Activated CD8-positive, alpha-beta T cell treated with anti-CD3 and anti-CD28 coated beads for 36 hours (primary cell): ENCODE data around the gene UGCG. TPM values are rescaled to one million over a fixed set of nuclear protein-coding genes. Genes with fewer than 3 reads are reported as not detected.
"Not testable (repeated sequence)": the region's sequence is repeated elsewhere in the genome, so short reads cannot be mapped to it uniquely, and the experiment has no call there.

Experiments
- ATAC-seq: fragments of 200-7000 bp; cut with Tn5 transposase; one replicate; pipeline ENCODE4 v1.10.0; 2021; ENCODE audit warnings: mild to moderate bottlenecking, moderate library complexity
- CTCF ChIA-PET: fragments of 350-600 bp; sonication (Branson Sonifier 250); formaldehyde crosslinking; loops from one replicate; lab custom pipeline; 2021; ENCODE audit warnings: antibody characterized with exemption; lab: Charles Lee
- POLR2A ChIA-PET: fragments of 350-600 bp; sonication (Branson Sonifier 250); formaldehyde crosslinking; loops from one replicate; lab custom pipeline; 2021; ENCODE audit warnings: antibody characterized with exemption; lab: Charles Lee
- DNase-seq: peaks from one replicate; pipeline ENCODE4 v3.0.0-alpha.2; 2020
- H3K27ac Mint-ChIP-seq: one replicate; pipeline ENCODE4 v1.8.0; 2021; ENCODE audit warnings: mild to moderate bottlenecking, mixed read lengths
- H3K27me3 Mint-ChIP-seq: one replicate; pipeline ENCODE4 v1.8.0; 2021; ENCODE audit warnings: mixed read lengths
- H3K36me3 Mint-ChIP-seq: one replicate; pipeline ENCODE4 v1.8.0; 2021; ENCODE audit warnings: low read depth, mixed read lengths
- H3K4me1 Mint-ChIP-seq: one replicate; pipeline ENCODE4 v1.8.0; 2021; ENCODE audit warnings: low read depth, mixed read lengths
- H3K4me3 Mint-ChIP-seq: one replicate; pipeline ENCODE4 v1.8.0; 2021; ENCODE audit warnings: mild to moderate bottlenecking, moderate library complexity, mixed read lengths
- H3K9me3 Mint-ChIP-seq: one replicate; pipeline ENCODE4 v1.8.0; 2021; ENCODE audit warnings: mixed read lengths
- CTCF ChIP-seq: fragments of 200-600 bp; IDR thresholded peaks from one replicate; pipeline ENCODE4 v1.8.0; 2022; ENCODE audit warnings: antibody characterized with exemption, mild to moderate bottlenecking
- intact Hi-C: fragments of 100-400 bp; cut with micrococcal nuclease; formaldehyde crosslinking; loops from one replicate; pipeline ENCODE4 v1.10.0; 2022
- total RNA-seq, 2 experiments: library from RNA; stranded (reverse); gene quantifications; one replicate each; pipeline ENCODE4 v1.2.3, GENCODE V29; 2021

UGCG gene
- total RNA-seq, 2 experiments from 2014 or later: 13.5 to 14.3 TPM

- Mint-ChIP-seq H3K4me1 (peaks cover 20% of the 10 kb centered on the region), H3K9me3 (no peaks in the 10 kb centered on the region), H3K4me3 (peak overlapping the region; percentile 40), H3K36me3 (no peaks in the 10 kb centered on the region), H3K27me3 (peaks cover 2% of the 10 kb centered on the region), H3K27ac (peak overlapping the region; percentile 4)
- DNase-seq (peak; percentile 39), ATAC-seq (peak; percentile 89)
- POLR2A ChIA-PET: no interaction called here
- intact Hi-C loops: no loop called here
- TF ChIP-seq CTCF: no peak
- CTCF ChIA-PET: no interaction called here
Measured at GRCh38 chr9:111957856-111958631, 61.4 kb downstream of the UGCG start.

- intact Hi-C loops: no loop called here
- H3K4me3 Mint-ChIP-seq: no peak overlapping the region
- no peak overlapping the region for H3K27ac Mint-ChIP-seq
- POLR2A ChIA-PET: no interaction called here
- H3K36me3 Mint-ChIP-seq: no peaks in the 10 kb centered on the region
- H3K9me3 Mint-ChIP-seq: no peaks in the 10 kb centered on the region
- CTCF ChIA-PET: interaction anchor here (1.0 to 1.4 kb wide), 4 partner anchors 32 to 200 kb away, joined by 3 to 5 read pairs (median 4); no protein-coding TSS in a partner anchor
- ATAC-seq (no peak), DNase-seq (no peak)
- H3K4me1 Mint-ChIP-seq: peaks cover 20% of the 10 kb centered on the region
- no peak for TF ChIP-seq CTCF
- H3K27me3 Mint-ChIP-seq: peaks cover 2% of the 10 kb centered on the region
Measured at GRCh38 chr9:111959468-111960359, 63.1 kb downstream of the UGCG start.

- peaks cover 22% of the 10 kb centered on the region for H3K4me1 Mint-ChIP-seq
- CTCF ChIA-PET: interaction anchor here (1.0 to 1.4 kb wide), 4 partner anchors 32 to 201 kb away, joined by 3 to 5 read pairs (median 4); no protein-coding TSS in a partner anchor
- H3K27me3 Mint-ChIP-seq, POLR2A ChIA-PET, ATAC-seq, H3K9me3 Mint-ChIP-seq, H3K4me3 Mint-ChIP-seq, intact Hi-C loops, H3K36me3 Mint-ChIP-seq, DNase-seq, H3K27ac Mint-ChIP-seq: not testable (repeated sequence)
Measured at GRCh38 chr9:111960485-111960884, 63.9 kb downstream of the UGCG start.

- no peak for DNase-seq
- no peaks in the 10 kb centered on the region for H3K36me3 Mint-ChIP-seq
- ATAC-seq: no peak
- H3K4me3 Mint-ChIP-seq: no peak overlapping the region
- H3K27me3 Mint-ChIP-seq: peaks cover 2% of the 10 kb centered on the region
- intact Hi-C loops: no loop called here
- POLR2A ChIA-PET: no interaction called here
- CTCF ChIA-PET: interaction anchor here (1.1 to 1.3 kb wide), 2 partner anchors 33 to 42 kb away, joined by 3 to 5 read pairs; no protein-coding TSS in a partner anchor
- TF ChIP-seq CTCF: no peak
- no peak overlapping the region for H3K27ac Mint-ChIP-seq
- H3K9me3 Mint-ChIP-seq: no peaks in the 10 kb centered on the region
- H3K4me1 Mint-ChIP-seq: peaks cover 22% of the 10 kb centered on the region
Measured at GRCh38 chr9:111961009-111961408, 64.4 kb downstream of the UGCG start.

GRCh38 chr9:111961575-111961974, 65.0 kb downstream of the UGCG start:
- no peak overlapping the region for H3K4me3 Mint-ChIP-seq
- ATAC-seq (no peak), DNase-seq (no peak)
- H3K27me3 Mint-ChIP-seq: peaks cover 2% of the 10 kb centered on the region
- POLR2A ChIA-PET: no interaction called here
- H3K36me3 Mint-ChIP-seq: no peaks in the 10 kb centered on the region
- no peaks in the 10 kb centered on the region for H3K9me3 Mint-ChIP-seq
- H3K27ac Mint-ChIP-seq: no peak overlapping the region
- CTCF ChIA-PET: interaction anchor here (0.9 kb wide), 1 partner anchor 9 kb away, joined by 3 read pairs; no protein-coding TSS in a partner anchor
- intact Hi-C loops: no loop called here
- no peak for TF ChIP-seq CTCF
- peaks cover 19% of the 10 kb centered on the region for H3K4me1 Mint-ChIP-seq
